H1 (cell line): ENCODE data around the gene C20orf144. TPM values are rescaled to one million over a fixed set of nuclear protein-coding genes. Genes with fewer than 3 reads are reported as not detected.

Source experiments
- CTCF ChIA-PET: fragments of 300-600 bp; sonication (Branson Sonifier 250); formaldehyde crosslinking; loops from one replicate; lab custom pipeline; 2021; ENCODE audit not compliant: partially characterized antibody; lab: Charles Lee
- POLR2A ChIA-PET: fragments of 300-600 bp; sonication (Branson Sonifier 250); formaldehyde crosslinking; loops from one replicate; lab custom pipeline; 2021; ENCODE audit warnings: inconsistent platforms; ENCODE audit not compliant: partially characterized antibody; lab: Charles Lee
- DNase-seq, 2 experiments: peaks; one replicate each; pipeline versions ENCODE4 v3.0.0 to v3.0.0-alpha.2; 2010 to 2022; ENCODE audit warnings: low spot score in 2 of 2, low read depth in 1 of 2, mixed read lengths in 1 of 2
- FAIRE-seq: peaks from 2 replicates; lab custom pipeline; 2011; peaks lifted over from hg19 to GRCh38; lab: Jason Lieb, UNC
- H2AFZ ChIP-seq: 2 replicates; pipeline ENCODE4 v1.8.1; 2012; ENCODE audit warnings: low read length, inconsistent platforms
- H2AK5ac ChIP-seq: 2 replicates; pipeline ENCODE4 v1.6.1; 2013; ENCODE audit warnings: low read depth, low read length
- H2BK120ac ChIP-seq: replicated peaks from 2 replicates; pipeline ENCODE3; 2013; ENCODE audit warnings: low read depth, low read length, inconsistent platforms
- H2BK12ac ChIP-seq: 2 replicates; pipeline ENCODE4 v1.6.1; 2013; ENCODE audit warnings: low read depth, low read length
- H2BK15ac ChIP-seq: 2 replicates; pipeline ENCODE4 v1.6.1; 2013; ENCODE audit warnings: low read length
- H2BK20ac ChIP-seq: 2 replicates; pipeline ENCODE4 v1.6.1; 2013; ENCODE audit warnings: low read length
- H2BK5ac ChIP-seq: 2 replicates; pipeline ENCODE4 v1.6.1; 2013; ENCODE audit warnings: low read depth, low read length
- H3K14ac ChIP-seq: 2 replicates; pipeline ENCODE4 v1.6.1; 2013; ENCODE audit warnings: inconsistent platforms; ENCODE audit not compliant: insufficient read length
- H3K18ac ChIP-seq: 2 replicates; pipeline ENCODE4 v1.6.1; 2013; ENCODE audit warnings: low read length; ENCODE audit errors: extremely low read depth
- H3K23ac ChIP-seq: 2 replicates; pipeline ENCODE4 v1.6.1; 2013; ENCODE audit warnings: inconsistent platforms; ENCODE audit not compliant: insufficient read length
- H3K23me2 ChIP-seq: 2 replicates; pipeline ENCODE4 v1.6.1; 2013; ENCODE audit warnings: low read depth, low read length
- H3K27ac ChIP-seq: 2 replicates; pipeline ENCODE4 v1.6.1; 2011; ENCODE audit warnings: low read depth, low read length, inconsistent platforms
- H3K27me3 ChIP-seq, 4 experiments: replicated peaks in 1 of 4; 1 replicate in 1 of 4; 2 replicates in 3 of 4; pipeline versions ENCODE4 v1.6.1 to v1.8.1; 2011 to 2013; ENCODE audit warnings: low read length in 3 of 4, mild to moderate bottlenecking in 3 of 4, inconsistent platforms in 2 of 4, mixed read lengths in 2 of 4, moderate library complexity in 1 of 4; ENCODE audit not compliant: control insufficient read depth in 3 of 4, insufficient read depth in 3 of 4; ENCODE audit errors: extremely low read depth in 1 of 4
- H3K36me3 ChIP-seq, 4 experiments: 2 replicates each; pipeline versions ENCODE4 v1.6.1 to v1.8.1; 2011 to 2013; ENCODE audit warnings: mild to moderate bottlenecking in 4 of 4, low read length in 3 of 4, moderate library complexity in 2 of 4, control low read depth in 1 of 4, inconsistent platforms in 1 of 4; ENCODE audit not compliant: insufficient read depth in 4 of 4, control insufficient read depth in 2 of 4
- H3K4ac ChIP-seq: replicated peaks from 2 replicates; pipeline ENCODE3; 2013; ENCODE audit warnings: low read length, low read depth, mixed read lengths, inconsistent platforms; ENCODE audit not compliant: insufficient read length
- H3K4me1 ChIP-seq, 4 experiments: replicated peaks in 1 of 4; 1 replicate in 1 of 4; 2 replicates in 3 of 4; pipeline versions ENCODE4 v1.6.1 to v1.8.1; 2011 to 2013; ENCODE audit warnings: low read length in 3 of 4, inconsistent platforms in 2 of 4, mixed read lengths in 1 of 4; ENCODE audit not compliant: insufficient read depth in 4 of 4, control insufficient read depth in 3 of 4
- H3K4me2 ChIP-seq, 2 experiments: 2 replicates each; pipeline versions ENCODE4 v1.6.1 to v1.8.1; 2011 to 2013; ENCODE audit warnings: low read depth in 2 of 2, low read length in 2 of 2, control low read depth in 1 of 2, inconsistent platforms in 1 of 2, mild to moderate bottlenecking in 1 of 2; ENCODE audit not compliant: insufficient read depth in 1 of 2
- H3K4me3 ChIP-seq, 4 experiments: fragments of 200-600, 300-600 bp in 1 of 4; sonication (generic), shearing (Covaris generic), sonication (Bioruptor Twin) in 1 of 4; 2 replicates each; pipeline versions ENCODE4 v1.5.1 to v1.8.1; 2011 to 2016; ENCODE audit warnings: low read length in 4 of 4, low read depth in 3 of 4, control low read depth in 2 of 4, inconsistent platforms in 2 of 4, mild to moderate bottlenecking in 2 of 4, mixed read lengths in 1 of 4, moderate library complexity in 1 of 4; ENCODE audit not compliant: insufficient read depth in 2 of 4; ENCODE audit errors: extremely low read depth in 1 of 4
- H3K56ac ChIP-seq: replicated peaks from 2 replicates; pipeline ENCODE3; 2013; ENCODE audit warnings: low read depth, mild to moderate bottlenecking, mixed read lengths, low read length, inconsistent platforms; ENCODE audit not compliant: insufficient read length
- H3K79me1 ChIP-seq: 2 replicates; pipeline ENCODE4 v1.6.1; 2013; ENCODE audit warnings: low read depth, low read length, control low read depth
- H3K79me2 ChIP-seq, 2 experiments: 2 replicates each; pipeline versions ENCODE4 v1.6.1 to v1.8.1; 2012 to 2013; ENCODE audit warnings: low read length in 2 of 2, mild to moderate bottlenecking in 2 of 2, inconsistent platforms in 1 of 2; ENCODE audit not compliant: insufficient read depth in 2 of 2, control insufficient read depth in 1 of 2
- H3K9ac ChIP-seq, 4 experiments: replicated peaks in 1 of 4; 1 replicate in 1 of 4; 2 replicates in 3 of 4; pipeline versions ENCODE4 v1.6.1 to v1.8.1; 2011 to 2013; ENCODE audit warnings: low read depth in 3 of 4, low read length in 3 of 4, control low read depth in 2 of 4, mild to moderate bottlenecking in 2 of 4, moderate library complexity in 2 of 4, inconsistent platforms in 1 of 4; ENCODE audit errors: extremely low read depth in 1 of 4
- H3K9me3 ChIP-seq, 2 experiments: 2 replicates each; pipeline versions ENCODE4 v1.6.1 to v1.8.1; 2012 to 2013; ENCODE audit warnings: mild to moderate bottlenecking in 2 of 2, moderate library complexity in 2 of 2, control low read depth in 1 of 2, inconsistent platforms in 1 of 2, low read depth in 1 of 2, low read length in 1 of 2, mixed read lengths in 1 of 2; ENCODE audit not compliant: insufficient read depth in 2 of 2
- H4K20me1 ChIP-seq, 2 experiments: replicated peaks in 1 of 2; 2 replicates each; pipeline versions ENCODE3 to v1.8.1; 2011 to 2013; ENCODE audit warnings: inconsistent platforms in 2 of 2, low read length in 2 of 2, mild to moderate bottlenecking in 1 of 2; ENCODE audit not compliant: insufficient read depth in 2 of 2, control insufficient read depth in 1 of 2
- H4K5ac ChIP-seq: 2 replicates; pipeline ENCODE4 v1.6.1; 2013; ENCODE audit warnings: low read length, low read depth, mixed read lengths, inconsistent platforms; ENCODE audit not compliant: insufficient read length
- H4K8ac ChIP-seq: 2 replicates; pipeline ENCODE4 v1.8.0; 2013; ENCODE audit warnings: mild to moderate bottlenecking, moderate library complexity, low read length, inconsistent platforms; ENCODE audit not compliant: insufficient read depth; ENCODE audit errors: extremely low read depth
- H4K91ac ChIP-seq: replicated peaks from 2 replicates; pipeline ENCODE3; 2013; ENCODE audit warnings: low read length, mixed read lengths, inconsistent platforms; ENCODE audit not compliant: insufficient read length
- CHD2 ChIP-seq: IDR thresholded peaks from 2 replicates; pipeline ENCODE4 v1.6.1; 2012; ENCODE audit warnings: low read length, improper control_type of control experiment
- FOSL1 ChIP-seq: IDR thresholded peaks from 2 replicates; pipeline ENCODE4 v1.6.1; 2011; ENCODE audit warnings: mild to moderate bottlenecking, low read depth, low read length, moderate library complexity; ENCODE audit not compliant: insufficient read depth
- KDM4A ChIP-seq: IDR thresholded peaks from one replicate; pipeline ENCODE4 v1.7.1; 2012; ENCODE audit warnings: low read depth, mild to moderate bottlenecking, moderate library complexity, low read length, inconsistent platforms; ENCODE audit not compliant: severe bottlenecking
- RBBP5 ChIP-seq: IDR thresholded peaks from 2 replicates; pipeline ENCODE4 v1.7.1; 2012; ENCODE audit warnings: low read depth, mild to moderate bottlenecking, inconsistent platforms, low read length, moderate library complexity, borderline replicate concordance
- RXRA ChIP-seq: IDR thresholded peaks from 2 replicates; pipeline ENCODE4 v1.6.1; 2011; ENCODE audit warnings: low read depth, mild to moderate bottlenecking, low read length, moderate library complexity; ENCODE audit not compliant: insufficient read depth
- SIN3A ChIP-seq, 2 experiments: IDR thresholded peaks in 1 of 2; conservative IDR thresholded peaks in 1 of 2; 2 replicates each; pipeline ENCODE4 v1.6.1; 2011 to 2012; ENCODE audit warnings: low read length in 2 of 2, improper control_type of control experiment in 1 of 2, low read depth in 1 of 2, mild to moderate bottlenecking in 1 of 2
- SIX5 ChIP-seq: IDR thresholded peaks from 2 replicates; pipeline ENCODE4 v1.6.1; 2011; ENCODE audit warnings: mild to moderate bottlenecking, low read depth, low read length
- SP4 ChIP-seq: IDR thresholded peaks from 2 replicates; pipeline ENCODE4 v1.6.1; 2012; ENCODE audit warnings: low read length, inconsistent platforms
- WGBS, 2 experiments: shearing (Covaris generic) in 1 of 2; methylation state at CpG; one replicate each; pipeline versions ENCODE4 v1.1.6 to v1.1.7; 2013 to 2015; ENCODE audit warnings: low lambda C conversion rate in 2 of 2, mixed read lengths in 2 of 2, inconsistent platforms in 1 of 2, low coverage in 1 of 2, missing lambda C conversion rate in 1 of 2; ENCODE audit not compliant: insufficient replicate concordance in 2 of 2, insufficient coverage in 1 of 2, insufficient read length in 1 of 2; ENCODE audit errors: extremely low coverage in 1 of 2, missing lambda C conversion rate in 1 of 2; 5-methylcytosine and 5-hydroxymethylcytosine counted together
- polyA plus RNA-seq, 7 experiments: library from polyadenylated mRNA; depleted of rRNA in 3 of 7; stranded (reverse) in 5 of 7; unstranded in 2 of 7; fragments of >200 nt in 5 of 7; fragments of 200-250 nt in 2 of 7; gene quantifications; 1 replicate in 5 of 7; 2 replicates in 1 of 7; 4 replicates in 1 of 7; pipeline versions ENCODE4 v1.2.1 to v1.2.3, GENCODE V29; 2011 to 2013; ENCODE audit warnings: missing spikeins in 2 of 7, mixed read lengths in 2 of 7
- total RNA-seq: library from RNA; stranded (reverse); fragmentation: NEBNext Ultra II Directional; extraction: Animal tissue kit (Norgen Biotek cat#: 25700); gene quantifications from 2 replicates; pipeline ENCODE4 v1.2.1, GENCODE V29; 2021

C20orf144 gene
- total and polyA plus RNA-seq, 2 of the 8 experiments (the other 6 are each of a cell fraction or from before 2014, with no cell fraction given), result 0.21 to 0.24 TPM

DNA sequence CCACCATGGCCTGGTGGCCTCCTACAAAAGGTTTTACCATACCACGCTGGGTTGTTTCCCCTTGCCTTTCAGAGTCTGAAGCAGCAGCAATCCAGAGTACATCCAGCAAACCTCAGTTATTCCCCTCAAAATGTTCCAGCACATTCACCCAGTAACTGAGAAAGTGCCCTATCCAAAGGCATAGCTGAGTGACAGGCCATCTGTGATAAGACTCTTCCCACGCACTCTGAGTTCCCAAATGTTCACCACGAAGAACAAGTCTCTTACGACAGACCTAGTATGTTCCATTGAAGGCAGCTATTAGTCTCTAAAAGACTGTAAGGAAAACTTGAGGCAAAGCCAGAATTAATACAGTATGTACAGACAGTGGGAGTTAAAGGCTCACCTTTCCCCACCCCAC, 31.6 kb upstream of the C20orf144 start:
- ChIA-PET POLR2A (interaction anchor here (0.6 kb wide), 1 partner anchor 158 kb away, joined by 3 read pairs; no protein-coding TSS in a partner anchor), CTCF (interaction anchor here (1.2 to 1.4 kb wide), 2 partner anchors 10 to 23 kb away, joined by 5 read pairs; no protein-coding TSS in a partner anchor)
- Histone ChIP-seq H3K56ac (no peak overlapping the region), H2AK5ac (no peak overlapping the region), H2BK20ac (no peak overlapping the region), H4K8ac (no peak overlapping the region), H4K91ac (no peak overlapping the region), H4K20me1 (peaks cover 0 to 2% of the 10 kb centered on the region in 2 experiments), H3K79me2 (no peaks in the 10 kb centered on the region), H3K9me3 (no peaks in the 10 kb centered on the region), H3K79me1 (no peaks in the 10 kb centered on the region), H3K4me2 (no peak overlapping the region), H2BK120ac (no peak overlapping the region), H3K9ac (no peak overlapping the region), H3K27me3 (no peaks in the 10 kb centered on the region), H4K5ac (no peak overlapping the region), H2BK15ac (no peak overlapping the region), H3K23me2 (no peaks in the 10 kb centered on the region), H3K4me3 (no peak overlapping the region), H3K18ac (no peak overlapping the region), H3K4ac (no peak overlapping the region), H2BK12ac (no peak overlapping the region), H2BK5ac (no peak overlapping the region), H3K4me1 (no peaks in the 10 kb centered on the region), H3K14ac (no peak overlapping the region), H2AFZ (no peak overlapping the region), H3K23ac (no peak overlapping the region), H3K27ac (no peak overlapping the region), H3K36me3 (peaks cover 2 to 10% (median 6%) of the 10 kb centered on the region in 4 experiments; a peak in 4 of 8 replicates)
- TF ChIP-seq SP4 (no peak), CHD2 (no peak), KDM4A (no peak), SIX5 (no peak), RXRA (no peak), FOSL1 (no peak), SIN3A (conservative IDR thresholded peaks at IDR 0.05 in 1 of 2, IDR thresholded peaks at IDR 0.05 in 1 of 2; ENCODE audit: low read depth in 1 of 2, low read length in 2 of 2) (no peak), RBBP5 (no peak)
- no peak for DNase-seq
- FAIRE-seq, result no peak
- WGBS, 2 experiments, result 88% methylated on average over 4 of the region's 4 CpGs; no CpG with 5 or more reads in 1 of the 2 experiments
